ENCODE results near the gene SLC35F3. TPM values are rescaled to one million over a fixed set of nuclear protein-coding genes. Genes with fewer than 3 reads are reported as not detected.

SLC35F3 gene
- total and polyA plus RNA-seq, 9 of the 15 experiments (the other 6 are each of a cell fraction or from before 2014, with no cell fraction given), result 0.04 to 0.07 (median 0.04) TPM; not detected in 6

DNA sequence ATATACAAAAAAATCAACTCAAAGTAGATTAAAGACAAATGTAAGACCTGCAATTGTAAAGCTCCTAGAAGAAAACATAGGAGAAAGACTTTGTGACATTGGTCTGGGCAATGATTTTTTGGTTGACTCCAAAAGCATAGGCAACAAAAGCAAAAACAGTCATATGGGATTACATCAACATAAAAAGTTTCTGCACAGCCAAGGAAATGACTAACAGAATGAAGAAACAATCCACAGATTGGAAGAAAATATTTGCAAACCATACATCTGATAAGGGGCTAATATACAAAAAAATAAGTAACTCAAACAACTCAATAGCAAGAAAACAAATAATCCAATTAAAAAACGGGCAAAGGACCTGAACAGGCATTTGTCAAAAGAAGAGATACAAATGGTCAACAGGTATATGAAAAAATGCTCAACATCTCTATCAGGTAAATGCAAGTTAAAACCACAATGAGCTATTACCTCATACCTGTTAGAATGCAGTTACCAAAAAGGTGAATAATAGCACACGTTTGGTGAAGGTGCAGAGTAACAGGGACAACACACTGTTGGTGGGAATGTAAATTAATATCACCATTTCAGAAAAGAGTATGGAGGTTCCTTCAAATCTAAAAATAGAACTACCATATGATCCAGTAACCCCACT is 295.1 kb downstream of the SLC35F3 start:
- Histone ChIP-seq H3K36me3 (ENCODE audit: control insufficient read depth, insufficient read depth, low read length) (no peaks in the 10 kb centered on the region), H3K79me2 (ENCODE audit: control insufficient read depth, insufficient read depth, low read length) (no peaks in the 10 kb centered on the region), H3K9ac (ENCODE audit: insufficient read depth in 1 of 2, low read depth in 2 of 2, low read length in 2 of 2) (no peak overlapping the region), H3K4me3 (no peak overlapping the region), H3K4me2 (ENCODE audit: insufficient read depth, low read length) (no peak overlapping the region), H2AFZ (ENCODE audit: low read depth, low read length) (no peak overlapping the region), H3K4me1 (replicated peaks in 1 of 2; ENCODE audit: control insufficient read depth in 2 of 2, insufficient read depth in 2 of 2, low read length in 2 of 2) (no peaks in the 10 kb centered on the region), H3K27ac (ENCODE audit: extremely low read depth, low read depth, low read length) (no peak overlapping the region), H3K9me3 (replicated peaks; ENCODE audit: control insufficient read depth, insufficient read depth, low read depth, low read length) (no peaks in the 10 kb centered on the region), H3K27me3 (ENCODE audit: control insufficient read depth in 2 of 2, insufficient read depth in 2 of 2, low read length in 2 of 2) (peaks cover 3 to 4% of the 10 kb centered on the region in 2 experiments; a peak in 3 of 5 replicates), H3K9me1 (ENCODE audit: control insufficient read depth, insufficient read depth, low read length) (no peaks in the 10 kb centered on the region), H4K20me1 (replicated peaks; ENCODE audit: control insufficient read depth, insufficient read depth, low read length) (no peaks in the 10 kb centered on the region)
- no TSS peak for BruUV-seq (replicated peaks)
- in situ Hi-C loops (cut with MboI) (no loop called here), intact Hi-C loops (cut with micrococcal nuclease) (no loop called here)
- FAIRE-seq (no peak), ATAC-seq (no peak), DNase-seq (ENCODE audit: extremely low read depth in 1 of 4, low spot score in 3 of 4) (no peak)
- POLR2A ChIA-PET, result no interaction called here
- 6% methylated on average over 2 of the region's 2 CpGs for WGBS (ENCODE audit: insufficient coverage, low coverage, missing lambda C conversion rate)
- CTCF ChIA-PET (ENCODE audit: low intra/inter-chr PET ratio), result no interaction called here
- TF ChIP-seq ZNF644 (tag; IDR thresholded peaks at IDR 0.05; ENCODE audit: low read depth), result no peak
- TF ChIP-seq, protein P1, sequence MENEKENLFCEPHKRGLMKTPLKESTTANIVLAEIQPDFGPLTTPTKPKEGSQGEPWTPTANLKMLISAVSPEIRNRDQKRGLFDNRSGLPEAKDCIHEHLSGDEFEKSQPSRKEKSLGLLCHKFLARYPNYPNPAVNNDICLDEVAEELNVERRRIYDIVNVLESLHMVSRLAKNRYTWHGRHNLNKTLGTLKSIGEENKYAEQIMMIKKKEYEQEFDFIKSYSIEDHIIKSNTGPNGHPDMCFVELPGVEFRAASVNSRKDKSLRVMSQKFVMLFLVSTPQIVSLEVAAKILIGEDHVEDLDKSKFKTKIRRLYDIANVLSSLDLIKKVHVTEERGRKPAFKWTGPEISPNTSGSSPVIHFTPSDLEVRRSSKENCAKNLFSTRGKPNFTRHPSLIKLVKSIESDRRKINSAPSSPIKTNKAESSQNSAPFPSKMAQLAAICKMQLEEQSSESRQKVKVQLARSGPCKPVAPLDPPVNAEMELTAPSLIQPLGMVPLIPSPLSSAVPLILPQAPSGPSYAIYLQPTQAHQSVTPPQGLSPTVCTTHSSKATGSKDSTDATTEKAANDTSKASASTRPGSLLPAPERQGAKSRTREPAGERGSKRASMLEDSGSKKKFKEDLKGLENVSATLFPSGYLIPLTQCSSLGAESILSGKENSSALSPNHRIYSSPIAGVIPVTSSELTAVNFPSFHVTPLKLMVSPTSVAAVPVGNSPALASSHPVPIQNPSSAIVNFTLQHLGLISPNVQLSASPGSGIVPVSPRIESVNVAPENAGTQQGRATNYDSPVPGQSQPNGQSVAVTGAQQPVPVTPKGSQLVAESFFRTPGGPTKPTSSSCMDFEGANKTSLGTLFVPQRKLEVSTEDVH (IDR thresholded peaks at IDR 0.05; ENCODE audit: low read depth, partially characterized antibody), result no peak
- no peak for TF ChIP-seq NR3C1 (CRISPR knock-in tag; IDR thresholded peaks at IDR 0.05)
- no peak for TF ChIP-seq NR1H2 (CRISPR knock-in tag; IDR thresholded peaks at IDR 0.05)
- no peak for TF ChIP-seq KLF6 (CRISPR knock-in tag; IDR thresholded peaks at IDR 0.05; ENCODE audit: borderline replicate concordance)
- TF ChIP-seq MITF (IDR thresholded peaks at IDR 0.05), result no peak
- TF ChIP-seq, protein P2, sequence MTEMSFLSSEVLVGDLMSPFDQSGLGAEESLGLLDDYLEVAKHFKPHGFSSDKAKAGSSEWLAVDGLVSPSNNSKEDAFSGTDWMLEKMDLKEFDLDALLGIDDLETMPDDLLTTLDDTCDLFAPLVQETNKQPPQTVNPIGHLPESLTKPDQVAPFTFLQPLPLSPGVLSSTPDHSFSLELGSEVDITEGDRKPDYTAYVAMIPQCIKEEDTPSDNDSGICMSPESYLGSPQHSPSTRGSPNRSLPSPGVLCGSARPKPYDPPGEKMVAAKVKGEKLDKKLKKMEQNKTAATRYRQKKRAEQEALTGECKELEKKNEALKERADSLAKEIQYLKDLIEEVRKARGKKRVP (CRISPR knock-in tag; IDR thresholded peaks at IDR 0.05), result no peak
- TF ChIP-seq ZNF282 (CRISPR knock-in tag; IDR thresholded peaks at IDR 0.05), result no peak

All from K562 (cell line).